ENCODE results near the gene KIRREL2. TPM values are rescaled to one million over a fixed set of nuclear protein-coding genes. Genes with fewer than 3 reads are reported as not detected.

KIRREL2 gene
- total and polyA plus RNA-seq, 2 experiments from 2014 or later: 3.6 to 9.9 TPM

- no peaks in the 10 kb centered on the region for H3K27me3 ChIP-seq (ENCODE audit: insufficient read depth)
- TF ChIP-seq NANOG (IDR thresholded peaks at IDR 0.05; ENCODE audit: borderline replicate concordance): no peak
- no peak for TF ChIP-seq REST (IDR thresholded peaks at IDR 0.05; ENCODE audit: unreplicated experiment)
- no peak for TF ChIP-seq JUNB (IDR thresholded peaks at IDR 0.05; ENCODE audit: unreplicated experiment)
- peaks cover 13% of the 10 kb centered on the region for H3K79me2 ChIP-seq (replicated peaks; ENCODE audit: insufficient read depth)
- Mint-ChIP-seq H3K36me3 (ENCODE audit: low read depth) (peaks cover 9% of the 10 kb centered on the region), H3K27me3 (ENCODE audit: insufficient read depth, low read depth, poor library complexity) (peaks cover 25% of the 10 kb centered on the region), H3K27ac (no peak overlapping the region), H3K9me3 (no peaks in the 10 kb centered on the region), H3K4me3 (peak overlapping the region; percentile 95), H3K4me1 (peaks cover 26% of the 10 kb centered on the region)
- no peaks in the 10 kb centered on the region for H3K9me2 ChIP-seq (ENCODE audit: insufficient read depth)
- no peak overlapping the region for H3K27ac ChIP-seq (ENCODE audit: low read depth)
- peak; percentile 21 for DNase-seq (ENCODE audit: low spot score)
- no peaks in the 10 kb centered on the region for H4K20me1 ChIP-seq (replicated peaks; ENCODE audit: insufficient read depth)
- ATAC-seq: no peak
- H3K4me1 ChIP-seq (ENCODE audit: insufficient read depth): peaks cover 23% of the 10 kb centered on the region
- peak overlapping the region; percentile 99 for H3K4me3 ChIP-seq
- H3F3A ChIP-seq (replicated peaks; ENCODE audit: low read depth): peaks cover 20% of the 10 kb centered on the region; the same call in 1 of the 2 replicates
- H3K4me2 ChIP-seq: peak overlapping the region; percentile 96
- peaks cover 5% of the 10 kb centered on the region; the same call in 1 of the 2 replicates for H3K36me3 ChIP-seq (ENCODE audit: insufficient read depth)
- no peak overlapping the region; the same call in 1 of the 2 replicates for H2AFZ ChIP-seq
These were observed 44.4 kb downstream of the KIRREL2 start for GRCh38 chr19:35901055-35901644.

- H3K36me3 ChIP-seq (ENCODE audit: insufficient read depth): peaks cover 5% of the 10 kb centered on the region; the same call in 1 of the 2 replicates
- Mint-ChIP-seq H3K27ac (peak within 1 kb of the TSS; percentile 64), H3K4me3 (peak within 1 kb of the TSS; percentile 81), H3K4me1 (peaks cover 29% of the 10 kb centered on the region), H3K36me3 (ENCODE audit: low read depth) (peaks cover 9% of the 10 kb centered on the region), H3K9me3 (no peaks in the 10 kb centered on the region), H3K27me3 (ENCODE audit: insufficient read depth, low read depth, poor library complexity) (peaks cover 27% of the 10 kb centered on the region)
- peaks cover 29% of the 10 kb centered on the region for H3K4me1 ChIP-seq (ENCODE audit: insufficient read depth)
- H3F3A ChIP-seq (replicated peaks; ENCODE audit: low read depth): peaks cover 20% of the 10 kb centered on the region; the same call in 1 of the 2 replicates
- H2AFZ ChIP-seq: 0 out of 2 replicates have a peak within 1 kb of the TSS, but pooled peaks have one; percentile 83
- ATAC-seq: no peak
- TF ChIP-seq NANOG (IDR thresholded peaks at IDR 0.05; ENCODE audit: borderline replicate concordance): no peak
- no peaks in the 10 kb centered on the region for H3K9me2 ChIP-seq (ENCODE audit: insufficient read depth)
- DNase-seq (ENCODE audit: low spot score): no peak
- H3K4me2 ChIP-seq: peak within 1 kb of the TSS; percentile 96
- peak within 1 kb of the TSS; percentile 99 for H3K4me3 ChIP-seq
- no peaks in the 10 kb centered on the region for H4K20me1 ChIP-seq (replicated peaks; ENCODE audit: insufficient read depth)
- H3K27me3 ChIP-seq (ENCODE audit: insufficient read depth): no peaks in the 10 kb centered on the region
- H3K27ac ChIP-seq (ENCODE audit: low read depth): peak within 1 kb of the TSS; percentile 75
- peaks cover 13% of the 10 kb centered on the region for H3K79me2 ChIP-seq (replicated peaks; ENCODE audit: insufficient read depth)
These were observed 45.3 kb downstream of the KIRREL2 start, which contains the start of gene HCST for GRCh38 chr19:35901854-35902661. HCST (plus strand) TSS chr19:35902529; CDS start chr19:35902594, 65 bp downstream.
